GM20000 (cell line): Measurements from ENCODE around the gene HOMER2.
A peak's percentile ranks its signal among the peaks of the same experiment; 100 is the strongest.

Experiments used
- DNase-seq: peaks from one replicate; pipeline ENCODE4 v3.0.0; 2012; ENCODE audit warnings: low spot score
- TF ChIP-seq, protein P1 (sequence below): IDR thresholded peaks from 2 replicates; pipeline ENCODE4 v1.5.1; 2012; ENCODE audit warnings: mild to moderate bottlenecking, control low read depth; ENCODE audit errors: extremely low read depth, missing control alignments

The HOMER2 gene

DNA sequence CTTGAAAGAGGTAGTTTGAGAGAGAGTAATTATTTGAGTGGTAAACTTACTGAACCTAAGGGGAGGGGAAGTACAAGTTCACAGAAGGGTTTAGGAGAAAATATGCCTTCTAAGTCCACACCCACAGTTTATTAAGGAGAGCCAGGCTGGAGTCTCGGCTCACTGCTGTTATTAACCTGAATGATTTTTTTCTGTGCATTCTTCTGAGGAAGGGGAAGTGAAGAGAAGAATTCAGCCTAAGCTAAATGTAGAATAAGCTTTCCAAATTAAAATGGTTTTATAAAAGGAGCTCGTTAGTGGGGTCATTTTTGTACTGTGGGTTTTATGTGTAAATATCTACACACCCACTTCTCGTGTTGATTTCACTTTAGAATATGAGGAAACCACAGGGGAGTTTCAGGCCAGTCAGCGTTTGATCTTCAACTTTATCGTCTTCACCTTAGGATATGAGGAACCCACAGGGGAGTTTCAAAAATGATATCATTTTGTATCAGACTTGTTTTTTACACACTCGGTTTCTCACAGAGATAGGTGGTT is 141.6 kb downstream of the HOMER2 start:
- TF ChIP-seq, protein P1, sequence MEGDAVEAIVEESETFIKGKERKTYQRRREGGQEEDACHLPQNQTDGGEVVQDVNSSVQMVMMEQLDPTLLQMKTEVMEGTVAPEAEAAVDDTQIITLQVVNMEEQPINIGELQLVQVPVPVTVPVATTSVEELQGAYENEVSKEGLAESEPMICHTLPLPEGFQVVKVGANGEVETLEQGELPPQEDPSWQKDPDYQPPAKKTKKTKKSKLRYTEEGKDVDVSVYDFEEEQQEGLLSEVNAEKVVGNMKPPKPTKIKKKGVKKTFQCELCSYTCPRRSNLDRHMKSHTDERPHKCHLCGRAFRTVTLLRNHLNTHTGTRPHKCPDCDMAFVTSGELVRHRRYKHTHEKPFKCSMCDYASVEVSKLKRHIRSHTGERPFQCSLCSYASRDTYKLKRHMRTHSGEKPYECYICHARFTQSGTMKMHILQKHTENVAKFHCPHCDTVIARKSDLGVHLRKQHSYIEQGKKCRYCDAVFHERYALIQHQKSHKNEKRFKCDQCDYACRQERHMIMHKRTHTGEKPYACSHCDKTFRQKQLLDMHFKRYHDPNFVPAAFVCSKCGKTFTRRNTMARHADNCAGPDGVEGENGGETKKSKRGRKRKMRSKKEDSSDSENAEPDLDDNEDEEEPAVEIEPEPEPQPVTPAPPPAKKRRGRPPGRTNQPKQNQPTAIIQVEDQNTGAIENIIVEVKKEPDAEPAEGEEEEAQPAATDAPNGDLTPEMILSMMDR: no peak
- DNase-seq: no peak

DNA sequence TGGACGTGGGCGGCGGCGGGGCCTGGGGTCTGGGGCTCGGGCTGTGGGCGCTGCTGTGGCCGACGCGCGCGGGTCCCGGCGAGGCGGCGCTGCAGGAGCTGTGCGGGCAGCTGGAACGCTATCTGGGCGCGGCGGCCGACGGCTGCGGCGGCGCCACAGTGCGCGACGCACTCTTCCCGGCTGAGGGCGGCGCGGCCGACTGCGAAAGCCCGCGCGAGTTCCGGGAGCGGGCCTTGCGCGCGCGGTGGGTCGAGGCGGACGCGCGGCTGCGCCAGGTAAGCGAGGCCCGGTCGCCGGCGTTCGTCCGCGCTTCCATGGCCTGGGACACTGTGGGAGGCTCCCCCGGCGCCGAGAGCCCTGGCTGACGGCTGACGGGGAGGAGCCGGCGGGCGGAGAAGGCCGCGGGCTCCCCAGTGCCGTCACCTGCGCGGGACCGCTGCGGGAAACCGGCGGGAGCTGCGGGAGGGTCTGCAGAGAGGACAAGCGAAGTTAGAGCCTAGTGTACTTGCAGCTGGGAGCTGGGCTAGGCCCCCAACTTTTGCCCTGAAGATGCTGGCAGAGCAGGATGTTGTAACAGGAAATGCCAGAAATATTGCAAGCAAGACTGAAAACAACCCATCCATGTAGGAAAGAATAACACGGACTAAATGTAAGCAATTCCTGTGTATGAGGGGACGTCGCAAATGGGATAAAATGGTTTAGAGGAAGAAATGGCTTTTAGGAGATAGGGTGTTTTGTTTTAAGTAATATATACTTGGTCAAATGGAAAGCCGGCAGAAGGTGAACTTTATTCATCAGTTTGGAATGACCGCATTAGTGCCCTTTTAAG is 142.2 kb downstream of the HOMER2 start:
- TF ChIP-seq, protein P1: no peak
- DNase-seq: peak; percentile 60

DNA sequence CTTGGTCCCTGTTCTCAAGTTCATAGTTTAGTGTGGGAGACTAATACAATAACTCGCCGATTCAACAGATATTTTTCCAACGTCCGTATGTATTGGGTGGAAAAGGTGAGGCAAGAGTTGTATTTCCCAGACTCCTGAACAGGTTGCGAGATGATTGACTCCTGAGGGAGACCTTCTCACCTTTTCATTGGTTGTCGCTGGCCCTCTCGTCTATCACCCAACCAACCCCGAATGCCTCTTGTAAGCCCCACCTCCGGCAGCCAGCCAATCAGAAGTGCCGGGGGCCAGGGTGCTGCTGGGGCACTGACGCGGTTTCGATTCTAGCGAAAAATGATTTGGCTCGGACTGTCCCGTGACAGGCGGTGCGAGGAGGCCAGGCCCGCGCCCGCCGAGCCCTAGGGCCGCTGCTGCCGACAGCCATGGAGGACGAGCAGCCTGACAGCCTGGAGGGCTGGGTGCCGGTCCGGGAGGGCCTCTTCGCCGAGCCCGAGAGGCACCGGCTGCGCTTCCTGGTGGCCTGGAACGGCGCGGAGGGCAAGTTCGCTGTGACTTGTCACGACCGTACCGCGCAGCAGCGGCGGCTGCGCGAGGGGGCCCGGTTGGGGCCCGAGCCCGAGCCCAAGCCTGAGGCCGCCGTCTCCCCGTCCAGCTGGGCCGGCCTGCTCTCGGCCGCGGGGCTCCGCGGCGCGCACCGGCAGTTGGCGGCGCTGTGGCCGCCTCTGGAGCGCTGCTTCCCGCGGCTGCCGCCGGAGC is 143.0 kb downstream of the HOMER2 start, which contains the start of gene WHAMM:
WHAMM (plus strand) TSS at position 321 of the 753 bp plus-strand sequence; CDS start at position 420, 99 bp downstream.
- TF ChIP-seq, protein P1: no peak
- DNase-seq: peak; percentile 95

DNA sequence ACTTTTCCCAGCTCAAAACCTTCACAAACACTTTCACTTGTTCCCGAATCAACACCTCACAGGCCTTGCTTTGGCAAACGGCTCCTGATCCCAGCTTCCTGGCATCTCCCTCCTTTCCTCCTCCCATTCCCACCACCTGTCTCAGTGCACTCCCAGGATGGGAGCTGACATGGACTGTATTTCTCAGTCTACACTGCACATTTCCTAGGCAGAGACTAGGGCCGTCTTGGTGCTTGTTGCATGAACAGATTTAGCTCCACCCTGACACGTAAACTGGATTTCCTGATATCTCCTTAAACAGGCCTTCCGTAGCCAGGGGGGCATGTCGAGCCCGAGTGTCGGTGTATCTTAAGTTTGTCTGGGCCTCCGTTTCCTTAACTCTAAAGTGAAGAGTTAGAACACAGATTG is 143.9 kb downstream of the HOMER2 start:
- DNase-seq: no peak
- TF ChIP-seq, protein P1: no peak

DNA sequence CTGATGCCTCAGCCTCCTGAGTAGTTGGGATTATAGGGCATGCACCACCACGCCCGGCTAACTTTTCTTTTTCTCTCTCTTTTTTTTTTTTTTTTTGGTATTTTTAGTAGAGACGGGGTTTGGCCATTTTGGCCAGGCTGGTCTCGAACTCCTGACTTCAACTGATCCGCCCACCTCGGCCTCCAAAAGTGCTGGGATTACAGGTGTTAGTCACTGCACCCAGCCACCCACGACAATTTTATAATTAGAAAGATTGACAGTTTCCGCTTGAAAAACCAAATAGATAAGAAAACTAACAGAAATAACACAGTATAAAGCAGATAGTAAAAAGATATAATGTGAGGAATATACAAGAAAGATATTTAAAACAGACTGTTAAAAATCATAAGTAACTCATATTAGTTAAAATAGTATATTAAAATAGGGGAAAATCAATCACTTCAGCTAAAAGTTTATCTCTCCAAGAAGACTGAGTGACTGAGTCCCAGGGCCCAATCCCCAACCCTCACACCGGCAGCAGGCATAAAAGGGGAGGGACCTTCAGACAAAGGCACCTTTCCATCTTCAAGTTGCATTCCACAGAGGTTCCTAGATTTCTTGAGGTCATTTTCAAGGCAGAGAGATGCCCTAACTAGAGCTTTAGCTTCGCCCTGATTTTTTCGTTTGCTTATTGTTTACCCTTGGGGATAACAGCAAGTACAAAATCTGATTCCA is 144.4 kb downstream of the HOMER2 start:
- no peak for DNase-seq
- TF ChIP-seq, protein P1: no peak

DNA sequence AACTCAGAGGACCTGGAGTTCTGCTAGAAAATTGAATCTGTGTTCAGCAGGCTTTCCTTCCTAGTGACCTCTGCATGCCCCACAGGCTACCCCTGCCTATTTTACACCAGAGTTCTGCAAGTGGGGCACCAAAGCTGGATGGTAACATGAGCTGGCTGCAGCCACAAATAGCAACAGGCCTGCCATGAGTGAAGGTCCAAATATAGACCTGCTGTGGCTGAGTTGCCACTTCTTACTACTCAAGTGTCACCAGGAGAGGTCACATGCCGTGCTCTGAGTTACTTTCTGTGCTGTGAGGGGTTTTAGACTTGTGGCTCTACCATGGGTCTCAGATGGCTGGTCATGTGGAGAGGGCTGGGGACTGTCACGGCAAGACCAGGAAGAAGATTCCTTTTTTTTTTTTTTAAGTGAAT is 146.5 kb downstream of the HOMER2 start, which contains the start of gene FSD2:
FSD2 (minus strand) TSS at position 76 of the 413 bp plus-strand sequence. CDS start 18,679 bp downstream, outside the sequence.
- peak; percentile 57 for DNase-seq
- TF ChIP-seq, protein P1: no peak
